ENCODE measurements around the gene ATP5MK. TPM values are rescaled to one million over a fixed set of nuclear protein-coding genes. Genes with fewer than 3 reads are reported as not detected.

Gene ATP5MK
- total RNA-seq, 2 donors from 2014 or later, result 360 to 396 TPM

DNA sequence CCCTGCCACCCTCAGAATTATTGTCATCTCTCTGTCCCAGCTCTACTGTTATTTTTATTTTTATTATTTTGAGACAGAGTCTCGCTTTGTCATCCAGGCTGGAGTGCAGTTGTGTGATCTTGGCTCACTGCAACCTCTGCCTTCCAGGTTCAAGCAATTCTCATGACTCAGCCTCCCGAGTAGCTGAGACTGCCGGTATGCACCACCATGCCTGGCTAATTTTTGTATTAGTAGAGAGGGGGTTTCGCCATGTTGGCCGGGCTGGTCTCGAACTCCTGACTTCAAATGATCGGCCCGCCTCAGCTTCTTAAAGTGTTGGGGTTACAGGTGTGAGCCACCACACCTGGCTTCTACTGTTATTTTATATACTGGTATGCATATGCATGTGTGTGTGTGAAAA, 44.9 kb upstream of the ATP5MK start:
- no peaks in the 10 kb centered on the region for H3K4me1 ChIP-seq (ENCODE audit: control insufficient read depth, insufficient read depth, low read length)
- H3K4me3 ChIP-seq (ENCODE audit: low read length), result no peak overlapping the region
- no peaks in the 10 kb centered on the region for H3K27me3 Mint-ChIP-seq (ENCODE audit: insufficient read depth)
- H3K9me3 Mint-ChIP-seq, result no peaks in the 10 kb centered on the region
- H3K36me3 ChIP-seq (ENCODE audit: control insufficient read depth, insufficient read depth, low read length), result peaks cover 90% of the 10 kb centered on the region
- DNase-seq, result no peak
- H3K36me3 Mint-ChIP-seq (ENCODE audit: low read depth), result peaks cover 86% of the 10 kb centered on the region
- TF ChIP-seq, protein P1, sequence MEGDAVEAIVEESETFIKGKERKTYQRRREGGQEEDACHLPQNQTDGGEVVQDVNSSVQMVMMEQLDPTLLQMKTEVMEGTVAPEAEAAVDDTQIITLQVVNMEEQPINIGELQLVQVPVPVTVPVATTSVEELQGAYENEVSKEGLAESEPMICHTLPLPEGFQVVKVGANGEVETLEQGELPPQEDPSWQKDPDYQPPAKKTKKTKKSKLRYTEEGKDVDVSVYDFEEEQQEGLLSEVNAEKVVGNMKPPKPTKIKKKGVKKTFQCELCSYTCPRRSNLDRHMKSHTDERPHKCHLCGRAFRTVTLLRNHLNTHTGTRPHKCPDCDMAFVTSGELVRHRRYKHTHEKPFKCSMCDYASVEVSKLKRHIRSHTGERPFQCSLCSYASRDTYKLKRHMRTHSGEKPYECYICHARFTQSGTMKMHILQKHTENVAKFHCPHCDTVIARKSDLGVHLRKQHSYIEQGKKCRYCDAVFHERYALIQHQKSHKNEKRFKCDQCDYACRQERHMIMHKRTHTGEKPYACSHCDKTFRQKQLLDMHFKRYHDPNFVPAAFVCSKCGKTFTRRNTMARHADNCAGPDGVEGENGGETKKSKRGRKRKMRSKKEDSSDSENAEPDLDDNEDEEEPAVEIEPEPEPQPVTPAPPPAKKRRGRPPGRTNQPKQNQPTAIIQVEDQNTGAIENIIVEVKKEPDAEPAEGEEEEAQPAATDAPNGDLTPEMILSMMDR (conservative IDR thresholded peaks at IDR 0.05), result no peak
- no peak overlapping the region for H3K9ac ChIP-seq (ENCODE audit: extremely low read depth, low read length, poor library complexity, severe bottlenecking)
- no peak overlapping the region for H3K4me3 Mint-ChIP-seq
- no peaks in the 10 kb centered on the region for H3K27me3 ChIP-seq (ENCODE audit: control insufficient read depth, insufficient read depth, low read length, poor library complexity, severe bottlenecking)
- H3K27ac ChIP-seq (ENCODE audit: low read depth, low read length), result no peak overlapping the region
- no peaks in the 10 kb centered on the region for H3K9me3 ChIP-seq (ENCODE audit: control insufficient read depth, low read length)
- WGBS, 2 experiments (ENCODE audit: insufficient coverage in 1 of 2, insufficient read length in 1 of 2), result 96 to 100% methylated on average over 1 to 8 of the region's 8 CpGs
- no peaks in the 10 kb centered on the region for H3K4me1 Mint-ChIP-seq
- no peak overlapping the region for H3K27ac Mint-ChIP-seq

DNA sequence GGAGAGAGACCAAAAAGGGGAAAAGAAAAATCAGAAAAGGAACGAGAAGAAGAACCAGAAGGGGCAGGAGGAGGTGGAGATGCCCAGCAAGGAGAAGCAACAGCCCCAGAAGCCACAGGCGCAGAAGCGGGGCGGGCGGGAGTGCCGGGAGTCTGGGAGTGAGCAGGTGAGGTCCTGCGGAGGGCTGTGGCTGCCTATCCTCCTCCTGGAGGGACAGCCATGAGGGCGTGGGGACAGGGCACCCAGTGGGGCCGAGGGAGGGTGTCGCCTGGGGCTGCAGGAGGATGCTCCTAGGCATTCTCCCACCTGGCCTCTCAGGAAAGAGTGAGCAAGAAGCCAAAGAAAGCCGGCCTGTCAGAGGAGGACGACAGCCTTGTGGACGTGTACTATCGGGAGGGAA, 44.1 kb upstream of the ATP5MK start:
- no peaks in the 10 kb centered on the region for H3K9me3 Mint-ChIP-seq
- Histone ChIP-seq H3K36me3 (ENCODE audit: control insufficient read depth, insufficient read depth, low read length) (peaks cover 90% of the 10 kb centered on the region), H3K9ac (ENCODE audit: extremely low read depth, low read length, poor library complexity, severe bottlenecking) (no peak overlapping the region), H3K4me1 (ENCODE audit: control insufficient read depth, insufficient read depth, low read length) (no peaks in the 10 kb centered on the region), H3K27ac (ENCODE audit: low read depth, low read length) (no peak overlapping the region), H3K27me3 (ENCODE audit: control insufficient read depth, insufficient read depth, low read length, poor library complexity, severe bottlenecking) (no peaks in the 10 kb centered on the region), H3K9me3 (ENCODE audit: control insufficient read depth, low read length) (no peaks in the 10 kb centered on the region), H3K4me3 (ENCODE audit: low read length) (no peak overlapping the region)
- no peak for DNase-seq
- no peaks in the 10 kb centered on the region for H3K4me1 Mint-ChIP-seq
- no peaks in the 10 kb centered on the region for H3K27me3 Mint-ChIP-seq (ENCODE audit: insufficient read depth)
- peaks cover 86% of the 10 kb centered on the region for H3K36me3 Mint-ChIP-seq (ENCODE audit: low read depth)
- 87 to 98% methylated on average over 11 to 14 of the region's 14 CpGs for WGBS, 2 experiments (ENCODE audit: insufficient coverage in 1 of 2, insufficient read length in 1 of 2)
- no peak overlapping the region for H3K4me3 Mint-ChIP-seq
- TF ChIP-seq, protein P1 (conservative IDR thresholded peaks at IDR 0.05), result no peak
- H3K27ac Mint-ChIP-seq, result no peak overlapping the region

DNA sequence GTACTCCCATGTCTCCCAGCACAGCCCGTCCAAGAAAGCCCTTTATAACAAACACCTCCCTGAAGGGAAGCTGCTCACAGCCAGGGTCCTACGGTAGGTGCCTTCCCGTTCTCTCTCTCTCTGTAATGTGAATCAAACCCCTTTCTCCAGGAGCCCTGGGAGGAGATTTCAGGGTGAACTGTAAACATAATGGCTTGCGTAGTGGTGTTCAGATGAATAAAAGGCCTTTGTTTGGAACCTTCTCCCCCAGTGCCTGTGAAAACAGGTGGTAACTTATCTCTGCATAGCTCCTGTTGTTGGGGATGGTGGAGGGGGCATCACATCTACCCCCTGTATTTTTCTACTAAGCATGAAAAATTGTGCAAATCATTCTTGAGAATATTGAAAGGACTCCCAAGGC, 43.5 kb upstream of the ATP5MK start:
- TF ChIP-seq, protein P1 (conservative IDR thresholded peaks at IDR 0.05), result no peak
- H3K27ac Mint-ChIP-seq, result no peak overlapping the region
- Histone ChIP-seq H3K9ac (ENCODE audit: extremely low read depth, low read length, poor library complexity, severe bottlenecking) (no peak overlapping the region), H3K4me1 (ENCODE audit: control insufficient read depth, insufficient read depth, low read length) (no peaks in the 10 kb centered on the region), H3K4me3 (ENCODE audit: low read length) (no peak overlapping the region), H3K36me3 (ENCODE audit: control insufficient read depth, insufficient read depth, low read length) (peaks cover 86% of the 10 kb centered on the region), H3K9me3 (ENCODE audit: control insufficient read depth, low read length) (no peaks in the 10 kb centered on the region), H3K27ac (ENCODE audit: low read depth, low read length) (no peak overlapping the region), H3K27me3 (ENCODE audit: control insufficient read depth, insufficient read depth, low read length, poor library complexity, severe bottlenecking) (no peaks in the 10 kb centered on the region)
- H3K4me1 Mint-ChIP-seq, result no peaks in the 10 kb centered on the region
- peaks cover 83% of the 10 kb centered on the region for H3K36me3 Mint-ChIP-seq (ENCODE audit: low read depth)
- WGBS, 2 experiments (ENCODE audit: insufficient coverage in 1 of 2, insufficient read length in 1 of 2), result 95% methylated on average over 4 of the region's 4 CpGs; no CpG with 5 or more reads in 1 of the 2 experiments
- H3K4me3 Mint-ChIP-seq, result no peak overlapping the region
- DNase-seq, result no peak
- H3K9me3 Mint-ChIP-seq, result no peaks in the 10 kb centered on the region
- H3K27me3 Mint-ChIP-seq (ENCODE audit: insufficient read depth), result no peaks in the 10 kb centered on the region
